GM21360 (cell line): ENCODE results near the gene TAF6L.
"Not testable (repeated sequence)": the region's sequence is repeated elsewhere in the genome, so short reads cannot be mapped to it uniquely, and the experiment has no call there.

Source experiments
- ATAC-seq: cut with Tn5 transposase; IDR thresholded peaks from one replicate; pipeline ENCODE4 v1.9.1; 2021; ENCODE audit warnings: mild to moderate bottlenecking, moderate library complexity; ENCODE audit not compliant: unreplicated experiment

The TAF6L gene

DNA sequence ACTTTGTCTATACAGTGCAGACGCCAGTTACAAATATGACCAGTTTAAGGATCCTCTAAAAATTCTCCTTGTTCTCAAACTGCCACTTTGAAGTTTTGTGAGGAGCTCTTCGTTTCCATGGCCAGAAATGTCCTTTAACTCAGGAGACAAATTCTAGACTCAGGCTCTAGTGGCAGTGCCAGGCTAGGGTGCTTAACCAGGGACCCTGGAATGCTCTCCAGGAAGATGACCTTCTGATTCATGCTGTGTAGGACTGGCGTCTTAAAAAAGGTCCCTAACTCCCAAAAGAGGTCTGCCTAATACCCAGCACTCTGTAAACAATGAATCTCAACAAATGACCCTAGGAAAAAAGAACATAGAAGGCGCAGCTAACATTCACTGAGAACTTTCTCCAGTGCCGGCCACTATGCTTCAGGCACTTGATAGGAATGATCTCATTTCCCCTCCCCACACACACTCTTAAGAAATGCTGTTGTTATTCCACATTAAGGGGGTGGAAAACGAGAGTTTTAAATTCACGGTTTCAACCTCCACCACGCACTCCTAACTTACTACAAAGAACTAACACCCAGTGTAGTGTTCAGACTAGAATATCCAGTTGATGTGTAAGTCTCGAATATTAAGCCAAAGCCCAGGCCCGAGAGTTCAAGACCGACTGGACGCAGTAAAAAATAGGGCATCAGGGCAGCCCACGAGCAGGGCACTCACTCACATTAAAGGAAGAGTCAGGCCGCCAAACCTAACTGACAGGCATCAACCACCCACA, 33.3 kb downstream of the TAF6L start:
- ATAC-seq = peak; percentile 8

- ATAC-seq = peak; percentile 78
Measured at GRCh38 chr11:62805076-62805892, 34.1 kb downstream of the TAF6L start, which contains the start of gene NXF1. NXF1 (minus strand) TSS chr11:62805440; CDS start chr11:62805356, 84 bp downstream.

DNA sequence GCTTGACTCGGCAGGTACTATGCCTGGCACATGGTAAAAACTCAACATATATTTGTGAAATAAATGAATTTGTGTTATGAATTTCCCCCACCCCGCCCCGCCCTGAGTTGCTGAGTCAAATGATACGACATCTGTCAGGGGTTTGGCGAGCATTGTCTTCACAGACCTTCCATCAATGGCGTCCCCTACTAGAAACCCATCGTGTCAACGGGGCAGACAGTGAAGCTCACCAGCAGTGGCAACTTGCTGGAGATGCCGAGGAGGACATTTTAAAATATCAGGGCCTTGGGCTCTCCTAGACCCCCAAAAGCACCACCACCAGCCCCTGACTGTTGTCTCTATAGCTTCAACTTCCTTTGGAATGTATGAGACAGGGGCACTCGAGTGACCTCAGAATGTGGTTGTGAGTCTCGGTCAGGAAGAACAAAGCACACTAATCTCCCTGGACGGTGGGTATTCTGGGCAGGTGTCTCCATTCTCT, 34.8 kb downstream of the TAF6L start:
- no peak for ATAC-seq

DNA sequence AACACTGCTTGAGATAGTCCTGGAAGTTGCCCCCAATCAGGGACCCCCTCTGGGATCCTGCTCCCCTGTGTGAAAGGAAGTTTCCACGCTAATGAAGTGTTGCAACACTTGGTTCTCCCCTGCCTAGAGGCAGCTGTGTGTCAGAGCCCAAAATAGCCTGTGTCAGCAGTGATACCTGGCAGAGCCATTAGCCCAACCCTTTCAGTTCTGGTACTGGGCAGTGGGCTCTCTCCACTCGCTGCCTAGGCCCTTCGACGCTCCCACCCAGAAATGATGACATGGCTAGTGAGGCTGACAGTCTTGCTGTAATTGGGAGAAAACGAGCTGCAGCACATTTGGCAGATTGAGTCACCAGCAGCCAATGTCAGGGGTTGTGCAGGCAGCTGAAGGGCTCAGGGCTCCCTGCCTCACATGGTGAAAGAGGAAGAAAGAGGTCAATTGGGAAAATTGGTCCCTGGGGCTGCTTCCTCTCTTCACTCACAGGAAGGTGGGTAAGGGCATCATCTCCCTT, 35.5 kb downstream of the TAF6L start:
- no peak for ATAC-seq

DNA sequence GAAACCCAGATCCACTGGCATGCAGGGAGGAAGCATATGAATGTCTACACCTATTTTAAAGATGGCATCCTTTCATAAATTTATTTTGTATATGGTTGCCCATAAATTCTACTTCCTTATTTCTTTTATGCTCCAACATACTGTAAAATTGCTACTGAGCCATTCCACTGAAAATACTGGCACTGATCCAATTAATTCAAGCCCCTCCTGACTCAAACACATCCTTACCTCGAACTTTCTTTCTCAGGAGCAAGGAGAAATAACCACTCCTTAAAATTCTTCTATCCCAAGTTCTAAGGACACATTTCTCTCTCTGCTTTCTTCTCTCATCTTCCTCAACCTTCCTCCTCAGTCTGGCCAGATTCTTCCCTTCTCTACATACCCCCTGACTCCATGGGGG, 39.6 kb downstream of the TAF6L start:
- ATAC-seq = no peak

- ATAC-seq = no peak
Measured at GRCh38 chr11:62811659-62812058, 40.5 kb downstream of the TAF6L start.

DNA sequence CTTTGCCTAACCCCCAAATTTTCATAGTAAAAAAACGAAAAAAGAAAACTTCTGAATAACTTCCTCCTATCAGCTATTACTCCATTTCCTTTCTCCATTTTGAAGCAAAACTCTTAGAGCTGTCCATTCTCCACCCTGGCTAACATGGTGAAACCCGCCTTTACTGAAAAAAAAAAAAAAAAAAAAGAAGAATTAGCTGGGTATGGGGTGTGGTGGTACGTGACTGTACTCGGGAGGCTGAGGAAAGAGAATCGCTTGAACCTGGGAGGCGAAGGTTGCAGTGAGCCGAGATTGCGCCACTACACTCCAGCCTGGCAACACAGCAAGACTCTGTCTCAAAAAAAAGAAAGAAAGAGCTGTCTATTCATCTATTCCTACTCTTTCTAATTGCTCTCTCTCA, 45.4 kb downstream of the TAF6L start:
- ATAC-seq = no peak

GRCh38 chr11:62817129-62817528, 45.9 kb downstream of the TAF6L start:
- ATAC-seq = no peak

DNA sequence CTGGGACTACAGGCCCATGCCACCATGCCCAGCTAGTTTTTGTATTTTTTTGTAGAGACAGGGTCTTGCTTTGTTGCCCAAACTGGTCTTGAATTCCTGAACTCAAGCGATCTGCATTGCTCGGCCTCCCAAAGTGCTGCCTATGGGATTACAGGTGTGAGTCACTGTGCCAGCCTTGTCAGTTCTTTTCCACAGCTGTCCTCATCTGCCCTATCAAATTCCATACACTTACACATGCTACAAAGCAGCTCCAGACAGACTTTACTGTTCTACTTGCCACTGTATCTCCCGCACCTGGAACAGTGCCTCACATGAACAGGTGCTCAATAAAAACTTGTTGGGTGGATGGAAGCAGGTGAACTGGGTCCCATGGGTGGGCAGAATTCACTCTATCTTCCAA, 52.5 kb downstream of the TAF6L start:
- ATAC-seq = no peak

DNA sequence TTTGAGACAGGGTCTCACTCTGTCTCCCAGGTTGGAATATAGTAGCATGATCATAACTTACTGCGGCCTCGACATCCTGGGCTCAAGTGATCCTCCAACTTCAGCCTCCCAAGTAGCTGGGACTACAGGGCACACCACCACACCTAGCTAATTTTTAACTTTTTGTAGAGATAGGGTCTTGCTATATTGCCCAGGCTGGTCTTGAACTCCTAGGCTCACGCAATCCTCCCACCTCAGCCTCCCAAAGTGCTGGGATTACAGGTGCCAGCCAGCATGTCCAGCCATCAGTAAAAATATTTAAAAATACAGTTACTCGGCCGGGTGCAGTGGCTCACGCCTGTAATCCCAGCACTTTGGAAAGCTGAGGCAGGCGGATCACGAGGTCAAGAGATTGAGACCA, 56.9 kb downstream of the TAF6L start:
- not testable (repeated sequence) for ATAC-seq

GRCh38 chr11:62830904-62831519, 59.8 kb downstream of the TAF6L start:
- ATAC-seq = no peak

GRCh38 chr11:62831520-62832335, 60.5 kb downstream of the TAF6L start, which contains the start of gene STX5:
STX5 (minus strand) TSS chr11:62832051; CDS start chr11:62831243, 808 bp downstream.
- peak; percentile 67 for ATAC-seq

DNA sequence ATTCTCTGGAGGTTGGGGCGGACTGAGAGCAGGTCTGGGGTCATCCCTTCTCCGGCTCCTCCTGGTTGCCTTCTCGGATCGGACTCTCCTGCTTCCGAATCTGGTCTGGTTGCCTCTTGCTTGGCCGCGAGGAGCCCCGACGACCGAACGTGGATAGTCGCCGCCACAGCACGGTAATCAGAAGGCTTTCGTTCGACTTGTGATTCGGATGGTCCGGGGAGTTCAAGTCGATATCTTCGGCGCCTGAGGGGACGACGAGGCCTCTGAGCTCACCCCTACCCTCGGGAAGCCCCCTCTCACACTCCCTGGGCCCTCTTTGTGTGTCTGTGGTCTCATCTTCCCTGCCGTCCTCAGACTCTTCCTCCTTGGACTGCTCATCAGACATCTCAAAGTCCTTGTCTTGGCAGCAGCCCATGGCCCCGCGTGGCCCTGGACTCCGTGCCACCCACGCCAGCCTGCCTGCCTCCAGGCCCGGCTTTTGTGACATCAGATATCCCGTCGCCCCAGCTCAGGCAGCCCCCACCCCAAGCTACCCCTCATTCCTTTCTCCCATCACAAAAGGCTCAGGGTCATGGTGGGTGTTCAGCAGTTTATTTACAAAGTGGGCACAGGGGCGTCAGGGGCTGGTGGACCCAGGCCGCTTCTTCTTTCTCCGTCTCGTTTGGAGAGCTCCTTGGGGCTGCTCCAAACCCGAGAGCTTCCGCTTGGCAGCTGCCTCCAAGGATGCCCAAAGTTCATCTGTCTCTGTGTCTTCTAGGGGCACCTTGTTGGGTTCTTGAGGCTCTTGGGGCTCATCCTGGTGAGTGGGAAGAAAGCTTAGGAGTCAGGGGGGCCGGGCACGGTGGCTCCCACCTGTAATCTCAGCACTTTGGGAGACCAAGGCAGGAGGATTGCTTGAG, 61.4 kb downstream of the TAF6L start, which contains the start of gene TEX54:
Gene TEX54 (minus strand): TSS at position 506 of the 899 bp plus-strand sequence.
- peak; percentile 11 for ATAC-seq

GRCh38 chr11:62835336-62835735, 64.1 kb downstream of the TAF6L start:
- no peak for ATAC-seq
